WERI-Rb-1 (cell line): ENCODE measurements around the gene GNA12.

Experiments
- DNase-seq: peaks from one replicate; pipeline ENCODE4 v3.0.0-alpha.2; 2020
- H3K27ac ChIP-seq: fragments of 250-450 bp; sonication (Bioruptor Pico); 2 replicates; pipeline ENCODE4 v1.5.1; 2020; ENCODE audit warnings: mild to moderate bottlenecking, moderate library complexity
- H3K27me3 ChIP-seq: fragments of 250-450 bp; sonication (Bioruptor Pico); 2 replicates; pipeline ENCODE4 v1.5.1; 2021; ENCODE audit warnings: mild to moderate bottlenecking, low read depth, moderate library complexity; ENCODE audit not compliant: insufficient read depth, severe bottlenecking
- H3K36me3 ChIP-seq: fragments of 250-450 bp; sonication (Bioruptor Pico); 2 replicates; pipeline ENCODE4 v1.5.1; 2020; ENCODE audit warnings: mild to moderate bottlenecking, moderate library complexity
- H3K4me3 ChIP-seq: 2 replicates; pipeline ENCODE4 v1.5.1; 2011; ENCODE audit warnings: low read depth, mild to moderate bottlenecking, control low read depth, low read length
- H3K9me3 ChIP-seq: fragments of 250-450 bp; sonication (Bioruptor Pico); 2 replicates; pipeline ENCODE4 v1.5.1; 2021; ENCODE audit warnings: mild to moderate bottlenecking, moderate library complexity; ENCODE audit not compliant: severe bottlenecking
- CTCF ChIP-seq: IDR thresholded peaks from 2 replicates; pipeline ENCODE4 v1.5.1; 2011; ENCODE audit warnings: low read depth, mild to moderate bottlenecking, control low read depth, inconsistent platforms, low read length

GNA12 gene

GRCh38 chr7:2716488-2716887 is 127.6 kb downstream of the GNA12 start:
- no peak for DNase-seq
- TF ChIP-seq CTCF = no peak
- Histone ChIP-seq H3K27ac (no peak overlapping the region), H3K9me3 (no peaks in the 10 kb centered on the region), H3K27me3 (no peaks in the 10 kb centered on the region), H3K36me3 (no peaks in the 10 kb centered on the region), H3K4me3 (no peak overlapping the region)

DNA sequence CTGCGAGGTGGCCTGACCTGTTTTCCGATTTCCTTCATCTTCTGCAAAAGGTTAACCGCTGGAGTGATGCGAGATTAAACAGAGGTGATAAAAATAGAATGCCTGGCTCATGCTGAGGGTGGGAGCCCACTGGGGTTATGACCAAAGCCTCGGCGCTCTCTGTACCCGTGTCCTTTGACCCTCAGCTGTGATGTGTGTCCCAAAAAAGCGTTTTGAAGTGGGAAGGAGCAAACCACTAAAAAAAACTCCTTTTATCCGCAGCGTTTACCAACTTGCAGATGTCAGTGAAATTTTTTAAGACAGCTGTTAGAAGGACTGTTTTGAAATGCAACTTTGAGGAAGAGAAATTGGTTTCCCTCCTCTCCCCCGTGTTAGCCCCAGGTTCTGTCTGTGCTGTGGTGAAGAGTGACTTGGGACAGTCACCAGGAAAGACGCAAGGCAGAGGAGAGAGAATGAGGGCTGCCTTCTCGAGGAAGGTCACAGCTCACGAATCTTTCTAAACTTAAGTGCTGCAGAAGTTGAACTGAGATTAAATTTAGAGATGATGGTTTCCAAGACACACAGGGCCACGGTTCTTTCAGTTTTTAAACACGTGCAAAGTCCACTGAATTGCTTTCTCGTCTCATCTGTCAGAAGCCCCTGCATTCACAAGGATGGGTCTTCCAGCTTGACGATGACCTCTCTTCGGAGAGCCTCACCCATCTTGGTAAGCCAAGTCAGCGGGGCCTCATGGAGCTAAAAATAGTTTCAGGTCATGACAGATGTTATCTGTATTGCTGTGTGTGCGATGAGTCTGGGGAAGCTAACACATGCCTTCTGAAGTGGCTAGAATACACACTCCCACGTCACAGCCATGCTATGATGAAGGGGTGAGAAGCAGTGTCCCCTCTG is 128.5 kb downstream of the GNA12 start:
- no peak for DNase-seq
- no peak for TF ChIP-seq CTCF
- no peak overlapping the region for H3K4me3 ChIP-seq
- no peaks in the 10 kb centered on the region for H3K36me3 ChIP-seq
- no peaks in the 10 kb centered on the region for H3K27me3 ChIP-seq
- H3K27ac ChIP-seq = no peak overlapping the region
- H3K9me3 ChIP-seq = no peaks in the 10 kb centered on the region

GRCh38 chr7:2714636-2715035 is 129.5 kb downstream of the GNA12 start:
- no peaks in the 10 kb centered on the region for H3K9me3 ChIP-seq

DNA sequence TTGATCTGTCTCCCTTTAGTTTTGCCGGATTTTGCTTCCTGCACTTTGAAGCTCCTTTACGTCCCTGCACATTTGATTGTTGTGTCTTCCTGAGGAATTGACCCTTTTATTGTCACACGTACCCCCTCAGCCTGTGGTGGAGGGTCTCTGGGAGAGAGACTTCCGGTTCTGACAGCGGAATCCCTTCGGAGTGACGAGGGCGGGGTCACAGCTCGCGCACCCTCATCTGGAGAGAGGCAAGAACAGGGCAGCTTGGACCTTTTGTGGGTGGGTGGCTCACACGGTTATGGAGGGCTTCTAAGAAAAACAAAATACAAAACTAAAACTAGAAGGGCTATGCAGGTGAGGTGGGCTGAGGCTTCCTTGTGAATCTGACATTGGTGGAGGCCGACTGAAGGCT is 130.1 kb downstream of the GNA12 start:
- TF ChIP-seq CTCF = no peak
- H3K36me3 ChIP-seq = no peaks in the 10 kb centered on the region
- no peak for DNase-seq
- H3K27me3 ChIP-seq = no peaks in the 10 kb centered on the region
- H3K27ac ChIP-seq = no peak overlapping the region
- H3K4me3 ChIP-seq = no peak overlapping the region
- no peaks in the 10 kb centered on the region for H3K9me3 ChIP-seq

More at GRCh38 chr7:2714636-2715035, 129.5 kb downstream of the GNA12 start:
- Histone ChIP-seq H3K27ac (no peak overlapping the region), H3K4me3 (no peak overlapping the region), H3K27me3 (no peaks in the 10 kb centered on the region), H3K36me3 (no peaks in the 10 kb centered on the region)
- no peak for DNase-seq
- TF ChIP-seq CTCF = no peak

DNA sequence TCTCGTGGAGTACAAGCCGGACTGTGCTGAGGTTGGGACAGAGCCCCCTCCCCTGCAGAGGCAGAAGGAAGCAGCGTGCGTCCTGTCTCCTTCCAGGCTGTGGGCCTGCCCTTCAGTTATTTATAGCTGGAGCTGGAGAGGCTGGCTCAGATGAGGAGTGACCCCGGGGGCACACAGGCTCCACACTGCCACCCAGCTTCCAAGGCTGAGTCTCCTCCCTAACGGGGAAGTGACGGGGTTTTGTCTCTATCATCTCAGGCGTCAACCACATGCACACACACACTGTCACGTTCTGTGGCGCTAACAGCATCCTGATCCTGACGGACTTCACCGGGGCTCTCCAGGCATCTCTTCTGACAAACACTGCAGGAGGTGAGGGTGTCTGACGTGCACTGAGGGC is 130.7 kb downstream of the GNA12 start:
- DNase-seq = peak; percentile 41
- TF ChIP-seq CTCF = peak; percentile 17; the same call in 1 of the 2 replicates
- no peaks in the 10 kb centered on the region for H3K27me3 ChIP-seq

More for the DNA sequence above, 130.7 kb downstream of the GNA12 start:
- Histone ChIP-seq H3K27ac (no peak overlapping the region), H3K36me3 (no peaks in the 10 kb centered on the region), H3K9me3 (no peaks in the 10 kb centered on the region), H3K4me3 (no peak overlapping the region)
